Measurements from ENCODE around the gene LTA4H.
A peak's percentile ranks its signal among the peaks of the same experiment; 100 is the strongest.

The LTA4H gene

DNA sequence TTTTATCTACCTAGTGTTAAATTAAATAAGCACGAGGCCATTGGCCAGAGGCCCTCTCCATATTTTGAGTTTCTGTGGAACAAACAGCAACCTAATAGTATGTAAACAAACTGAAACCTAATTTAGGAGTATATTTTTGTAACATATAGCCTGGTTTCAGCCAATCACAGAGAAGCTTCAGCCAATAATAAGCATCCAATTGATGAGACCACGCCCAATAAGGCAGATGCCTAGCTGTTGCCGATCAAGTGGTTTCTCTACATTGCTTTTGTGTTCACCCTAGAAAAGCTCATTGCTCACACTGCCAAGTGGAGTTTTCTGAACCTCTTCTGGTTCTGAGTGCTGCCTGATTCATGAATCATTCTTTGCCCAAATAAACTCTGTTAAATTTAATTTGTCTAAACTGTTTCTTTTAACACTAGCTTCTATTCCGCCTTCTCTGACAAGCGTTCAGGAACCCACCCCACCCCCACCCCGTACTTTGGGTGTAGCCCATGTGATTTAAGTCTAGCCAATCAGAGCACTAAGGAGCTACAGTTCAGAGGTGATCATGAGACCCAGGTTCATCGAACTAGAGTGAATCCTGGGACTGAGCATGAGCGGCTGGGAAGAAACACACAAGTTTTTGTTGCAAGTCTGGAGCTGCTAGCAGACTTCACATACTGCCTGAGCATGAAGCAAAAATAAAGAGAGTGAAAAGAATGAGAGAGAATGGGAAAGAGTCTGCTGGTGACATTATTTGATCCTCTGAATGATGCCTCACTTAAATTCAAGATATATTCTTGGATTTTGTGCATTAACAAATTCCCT, 21.5 kb upstream of the LTA4H start:
- no peak for DNase-seq

- DNase-seq = no peak
Observed at GRCh38 chr12:96054244-96054610, 18.8 kb upstream of the LTA4H start.

DNA sequence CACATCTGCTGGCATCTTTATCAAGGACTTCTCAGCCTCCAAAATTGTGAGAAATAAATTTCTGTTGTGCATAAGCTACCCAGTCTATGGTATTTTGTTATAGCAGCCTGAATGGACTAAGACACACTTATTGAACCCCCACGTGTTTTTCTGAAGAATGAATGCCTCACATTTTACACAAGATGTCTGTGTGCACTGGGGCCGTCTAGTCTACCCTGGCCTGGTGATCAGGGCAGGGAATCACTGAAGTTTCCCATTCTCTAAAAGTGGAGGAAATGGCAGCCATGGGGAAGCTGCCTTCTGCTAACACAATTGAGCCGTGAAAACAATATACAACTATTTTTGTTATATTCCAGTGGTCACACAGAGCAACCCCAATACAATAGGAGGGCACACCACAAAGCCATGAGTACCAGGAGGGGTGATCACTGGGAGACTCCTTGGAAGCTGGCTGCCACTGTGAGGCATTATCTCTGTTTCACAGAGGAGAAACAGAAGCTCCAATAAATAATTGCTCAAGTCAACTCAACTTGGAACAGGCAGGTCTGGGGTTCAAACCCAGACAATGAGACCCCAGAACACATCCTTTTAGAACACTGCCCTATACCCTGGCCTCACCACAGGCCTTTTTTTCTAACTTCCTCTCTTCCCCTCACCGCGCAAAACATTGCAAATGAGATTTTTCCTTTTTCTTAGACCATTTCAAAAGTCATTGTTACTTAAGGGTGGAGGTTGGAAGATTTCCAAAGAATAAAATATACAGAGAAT, 18.3 kb upstream of the LTA4H start:
- no peak for DNase-seq

DNA sequence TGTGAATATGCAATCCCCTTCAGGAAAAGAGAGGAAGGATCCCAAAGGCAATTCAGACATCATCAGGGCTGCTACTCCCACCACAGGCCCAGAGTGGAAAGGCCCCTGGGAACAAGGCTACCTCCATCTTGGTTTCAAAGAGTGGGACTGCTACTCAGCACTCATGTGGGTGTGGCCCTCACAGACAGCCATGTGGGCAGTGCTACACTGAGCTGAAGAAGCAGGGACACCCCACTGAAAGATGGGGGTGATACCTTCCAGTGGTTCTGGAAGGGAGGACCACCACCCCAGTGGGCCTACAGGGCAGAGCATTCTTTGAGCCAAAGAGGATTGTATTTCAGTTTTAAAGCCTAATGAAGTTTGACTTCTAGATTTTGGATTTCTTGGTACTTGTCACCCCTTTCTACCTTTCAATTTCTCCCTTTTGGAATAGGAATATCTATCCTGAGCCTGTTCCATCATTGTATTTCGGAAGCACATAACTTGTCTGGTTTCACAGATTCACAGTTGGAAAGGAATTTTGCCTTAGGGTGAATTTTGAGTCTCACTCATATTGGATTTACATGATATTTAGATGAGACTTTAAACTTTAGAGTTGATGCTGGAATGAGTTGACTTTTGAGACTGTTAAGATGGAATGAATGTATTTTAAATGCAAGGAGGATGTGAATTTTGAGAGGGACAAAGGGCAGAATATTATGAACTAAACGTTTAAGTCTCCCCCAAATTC, 16.5 kb upstream of the LTA4H start:
- no peak for DNase-seq

DNA sequence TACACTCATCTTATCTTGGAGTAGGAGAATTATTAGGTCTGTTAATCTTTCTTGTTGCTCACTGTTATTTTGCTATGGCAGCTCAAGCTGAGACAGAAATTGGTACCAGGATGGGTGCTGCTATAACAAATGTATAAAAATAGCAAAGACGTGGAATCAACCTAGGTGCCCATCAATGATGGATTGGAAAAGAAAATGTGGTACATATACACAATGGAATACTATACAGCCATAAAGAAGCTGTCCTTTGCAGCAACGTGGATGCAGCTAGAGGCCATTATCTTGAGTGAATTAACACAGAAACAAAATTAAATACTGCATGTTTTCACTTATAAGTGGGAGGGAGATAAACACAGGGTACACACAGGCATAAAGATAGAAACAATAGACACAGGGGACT, 14.8 kb upstream of the LTA4H start:
- DNase-seq = no peak

DNA sequence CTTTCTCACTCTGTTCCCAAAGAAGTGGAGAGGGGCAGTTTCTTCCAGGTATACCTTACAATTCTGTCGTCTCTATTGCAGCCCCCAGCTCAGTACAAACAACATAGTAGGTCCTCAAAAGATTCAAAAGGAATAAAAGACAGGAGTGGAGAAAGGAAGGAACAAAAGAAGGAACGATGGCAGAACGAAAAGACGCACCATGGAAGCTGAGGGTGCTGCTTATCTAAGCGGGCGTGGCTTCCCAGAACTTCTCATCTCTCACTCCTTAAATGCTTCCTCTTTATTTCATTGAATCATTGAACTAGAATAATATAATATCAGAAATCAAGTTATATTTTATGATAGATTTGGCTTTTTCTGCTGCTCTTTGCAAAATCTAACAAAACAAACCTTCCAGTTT, 13.7 kb upstream of the LTA4H start:
- no peak for DNase-seq

- peak; percentile 92 for DNase-seq
Observed at GRCh38 chr12:96048393-96048969, 13.1 kb upstream of the LTA4H start.

- DNase-seq = peak; percentile 98
Observed at GRCh38 chr12:96047229-96048211, 12.1 kb upstream of the LTA4H start.

DNA sequence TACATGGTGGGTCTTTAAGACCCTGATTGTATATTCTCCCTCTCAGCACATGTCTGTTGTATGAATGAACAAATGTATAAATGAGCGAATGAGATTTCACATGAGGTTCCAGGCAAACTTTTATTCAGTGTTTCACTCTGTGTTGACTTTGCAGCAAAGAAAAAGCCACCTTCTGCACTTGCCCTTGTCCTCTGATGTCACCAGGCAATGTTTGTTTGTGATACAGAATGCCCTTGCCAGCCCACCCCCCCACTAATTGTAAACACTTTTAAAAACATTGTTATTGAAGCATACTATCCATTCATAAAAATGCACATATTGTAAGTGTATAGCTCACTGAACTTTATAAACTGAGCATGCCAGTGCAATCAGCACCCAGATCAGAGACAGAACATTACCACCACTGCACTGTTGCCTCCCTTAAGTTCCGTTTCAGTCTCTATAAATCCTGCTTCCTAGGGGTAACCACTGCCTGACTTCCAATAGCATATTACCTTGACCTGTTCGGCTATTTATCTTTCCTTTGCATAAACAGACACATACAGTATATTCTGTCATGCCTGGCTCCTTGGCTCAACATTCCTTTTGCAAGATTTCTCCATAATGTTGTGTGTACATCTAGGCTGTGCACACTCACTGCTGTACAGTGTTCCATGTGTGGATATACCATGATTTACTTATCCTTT, 11.3 kb upstream of the LTA4H start:
- peak; percentile 65 for DNase-seq

- DNase-seq = no peak
Observed at GRCh38 chr12:96045566-96045965, 10.2 kb upstream of the LTA4H start.

DNA sequence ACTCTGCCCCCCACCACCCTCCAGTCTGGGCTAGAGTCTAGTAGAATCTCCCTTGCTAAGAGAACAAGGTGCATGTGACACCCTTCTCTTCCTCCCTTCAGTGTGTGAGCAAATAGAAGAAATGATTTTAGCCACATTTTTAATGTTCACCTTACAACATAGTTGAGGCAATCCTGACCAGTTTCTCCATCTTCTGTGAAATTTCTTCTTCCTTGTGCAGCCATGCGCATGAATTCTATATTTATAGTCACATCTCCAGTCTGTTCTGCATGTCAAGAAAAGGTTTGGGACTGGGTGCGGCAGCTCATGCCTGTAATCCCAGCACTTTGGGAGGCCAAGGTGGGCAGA, 9.5 kb upstream of the LTA4H start:
- no peak for DNase-seq

DNA sequence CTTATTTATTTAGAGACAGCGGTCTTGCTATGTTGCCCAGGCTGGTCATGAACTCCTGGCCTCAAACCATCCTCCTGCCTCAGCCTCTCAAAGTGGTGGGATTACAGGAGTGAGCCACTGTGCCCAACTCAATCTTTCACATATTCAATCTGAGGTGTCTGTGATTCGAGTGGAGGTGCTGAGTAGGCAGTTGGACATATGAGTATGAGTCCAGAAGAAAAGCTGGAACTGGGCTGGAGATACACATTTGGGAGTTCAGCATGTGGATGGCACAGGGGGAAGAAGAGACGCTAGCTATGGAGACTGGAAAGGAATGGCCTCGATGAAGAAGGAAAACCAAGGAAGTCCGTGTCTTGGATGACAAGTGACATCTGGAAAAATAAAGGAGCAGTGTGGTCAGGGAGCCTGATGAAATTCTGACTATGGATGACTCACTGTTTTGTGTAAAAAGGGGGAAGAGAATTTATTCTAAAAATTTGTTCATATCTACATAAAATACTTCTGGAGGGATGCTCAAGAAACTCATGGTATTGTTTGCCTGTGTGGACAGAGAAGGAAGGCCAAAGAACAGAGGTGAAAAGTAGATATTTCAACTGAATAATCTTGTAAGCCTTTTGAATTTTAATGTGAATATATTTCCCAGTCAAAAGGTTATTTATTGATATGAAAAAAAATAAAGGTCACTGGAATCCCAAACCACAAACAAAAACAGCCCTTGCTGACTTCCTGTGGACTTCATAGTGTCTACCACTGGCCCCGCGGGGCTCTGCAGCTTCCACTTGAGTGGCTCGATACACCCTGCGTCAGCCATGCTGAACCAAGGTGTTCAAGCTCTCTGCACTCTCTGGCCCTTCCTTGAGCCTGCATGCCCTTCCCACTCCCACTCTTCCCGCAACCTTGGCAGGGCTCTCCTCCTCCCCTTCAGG, 8.9 kb upstream of the LTA4H start:
- no peak for DNase-seq

- DNase-seq = no peak
Observed at GRCh38 chr12:96041181-96041580, 5.8 kb upstream of the LTA4H start.

GRCh38 chr12:96040305-96041133, 5.1 kb upstream of the LTA4H start:
- DNase-seq = no peak

DNA sequence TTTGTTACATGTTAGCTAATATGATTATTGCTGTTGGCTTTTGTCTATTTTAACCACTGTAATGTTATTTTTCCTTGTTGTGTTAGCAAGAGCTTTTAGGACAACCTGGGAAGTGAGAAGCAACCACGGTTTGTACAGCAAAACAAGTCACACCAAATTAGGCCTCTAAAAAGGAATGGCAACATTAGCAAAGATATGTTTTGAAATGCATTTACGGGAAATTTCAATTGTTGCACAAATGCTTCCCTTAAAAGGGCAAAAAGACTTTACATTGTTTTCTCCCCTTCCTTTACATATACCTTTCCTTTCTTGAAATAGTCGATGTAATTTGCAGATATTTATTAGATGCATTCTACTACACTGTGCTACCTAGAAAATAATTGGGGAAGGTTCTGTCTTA, 4.1 kb upstream of the LTA4H start:
- no peak for DNase-seq

DNA sequence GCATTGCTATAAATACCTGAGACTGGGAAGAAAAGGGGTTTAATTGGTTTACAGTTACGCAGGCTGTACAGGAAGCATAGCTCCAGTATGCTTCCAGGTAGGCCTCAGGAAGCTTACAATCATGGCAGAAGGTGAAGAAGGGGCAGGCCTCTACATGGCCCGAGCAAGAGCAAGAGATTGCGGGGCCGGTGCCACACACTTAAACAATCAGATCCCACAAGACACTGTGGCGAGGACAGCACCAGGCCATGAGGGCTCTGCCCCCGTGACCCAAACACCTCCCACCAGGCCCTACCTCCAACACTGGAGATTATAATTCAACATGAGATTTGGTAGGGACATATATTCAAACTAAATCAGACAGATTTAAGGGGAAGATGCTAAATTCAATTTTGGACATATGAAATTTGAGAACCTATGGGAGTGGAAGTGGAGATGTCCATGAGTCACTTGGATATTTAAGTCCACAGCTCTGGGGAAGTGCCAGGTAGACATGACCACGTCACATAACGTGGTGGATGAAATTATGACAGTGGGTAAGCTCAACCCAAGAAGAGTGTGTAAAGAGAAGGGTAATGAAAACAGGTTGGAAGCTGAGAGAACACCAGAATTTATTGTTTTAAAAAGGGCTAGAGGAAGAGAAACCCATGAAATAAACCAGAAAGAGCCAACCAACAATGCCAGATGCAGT, 1.5 kb upstream of the LTA4H start:
- DNase-seq = peak; percentile 22

GRCh38 chr12:96034621-96035282, 635 bp downstream of the LTA4H start:
- peak; percentile 74 for DNase-seq
